Stimulated activated CD4-positive, alpha-beta T cell treated with anti-CD3 and anti-CD28 coated beads, TNF-alpha, amount 100 ng/mL, for 48 hours (primary cell): Measurements from ENCODE around the gene PTPN1.
"Not testable (repeated sequence)": the region's sequence is repeated elsewhere in the genome, so short reads cannot be mapped to it uniquely, and the experiment has no call there.

ENCODE experiments used
- DNase-seq, 3 donors: peaks; one replicate each; pipeline ENCODE4 v3.0.0-alpha.2; 2020; ENCODE audit warnings: low read depth in 3 of 3

Gene PTPN1

DNA sequence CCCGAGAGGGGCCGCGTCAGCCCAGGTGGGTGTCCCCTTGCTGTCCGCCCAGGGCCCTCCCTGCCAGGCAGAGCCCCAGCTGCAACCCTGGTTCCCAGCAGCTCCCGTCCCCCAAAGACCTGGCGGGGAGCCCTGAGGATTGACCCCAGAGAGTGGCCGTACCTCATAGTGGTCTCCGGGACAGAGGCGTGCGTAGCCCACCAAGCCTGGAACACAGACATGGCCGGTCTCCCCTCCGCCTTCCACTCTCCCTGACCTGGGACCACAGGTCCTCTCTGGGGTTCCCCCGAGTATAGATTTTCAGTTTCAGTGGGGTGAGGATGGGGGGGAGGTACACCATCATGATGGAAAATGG is 98.5 kb downstream of the PTPN1 start:
- no peak for DNase-seq

DNA sequence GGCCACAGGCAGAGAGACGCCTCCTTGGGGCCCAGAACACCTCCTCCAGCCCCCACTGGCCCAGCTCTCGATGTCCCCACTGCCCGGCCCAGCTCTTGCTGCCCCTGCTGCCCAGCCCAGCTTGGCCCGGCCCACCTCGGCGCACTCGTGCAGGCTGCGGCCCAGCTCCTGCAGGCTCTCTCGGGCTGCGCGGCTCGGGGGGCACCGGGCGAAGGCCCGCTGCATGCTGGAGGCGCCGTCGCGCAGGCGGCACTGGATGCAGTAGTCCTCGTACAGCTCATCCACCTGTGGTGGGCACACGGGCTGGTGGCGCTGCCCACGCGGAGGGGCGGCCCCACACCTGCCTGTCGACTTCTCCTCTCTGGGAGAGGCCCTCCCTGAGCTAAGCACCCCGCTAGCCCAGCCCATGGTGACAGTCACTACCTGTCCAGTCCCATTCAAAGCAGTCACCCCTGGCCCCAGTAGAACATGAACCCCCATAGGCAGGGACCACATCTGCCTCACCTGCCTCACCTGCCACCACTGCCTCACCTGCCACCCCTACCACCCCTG is 99.3 kb downstream of the PTPN1 start:
- no peak for DNase-seq

DNA sequence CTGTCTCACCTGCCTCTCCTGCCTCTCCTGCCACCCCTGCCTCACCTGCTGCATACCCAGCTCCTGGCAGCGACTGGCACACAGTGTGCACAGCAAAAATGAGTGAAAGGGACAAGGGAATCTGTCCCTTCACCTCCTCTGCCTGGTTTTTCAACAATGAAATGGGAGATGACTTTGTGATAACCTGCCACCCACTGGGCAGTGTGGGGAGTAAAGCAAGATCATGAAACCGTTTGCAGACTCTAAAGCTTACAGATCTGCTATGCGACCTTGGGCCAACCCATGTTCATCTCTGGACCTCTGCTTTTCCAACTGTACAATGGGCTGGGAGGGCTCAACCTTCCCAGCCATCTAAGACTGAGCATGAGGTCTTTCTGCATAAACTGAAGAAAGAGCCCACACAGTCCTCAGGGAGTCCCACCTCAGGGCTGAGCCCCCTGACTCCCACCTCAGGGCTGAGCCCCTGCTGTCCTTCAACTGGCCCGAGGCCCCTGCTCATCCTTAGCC is 100.1 kb downstream of the PTPN1 start:
- DNase-seq = no peak

DNA sequence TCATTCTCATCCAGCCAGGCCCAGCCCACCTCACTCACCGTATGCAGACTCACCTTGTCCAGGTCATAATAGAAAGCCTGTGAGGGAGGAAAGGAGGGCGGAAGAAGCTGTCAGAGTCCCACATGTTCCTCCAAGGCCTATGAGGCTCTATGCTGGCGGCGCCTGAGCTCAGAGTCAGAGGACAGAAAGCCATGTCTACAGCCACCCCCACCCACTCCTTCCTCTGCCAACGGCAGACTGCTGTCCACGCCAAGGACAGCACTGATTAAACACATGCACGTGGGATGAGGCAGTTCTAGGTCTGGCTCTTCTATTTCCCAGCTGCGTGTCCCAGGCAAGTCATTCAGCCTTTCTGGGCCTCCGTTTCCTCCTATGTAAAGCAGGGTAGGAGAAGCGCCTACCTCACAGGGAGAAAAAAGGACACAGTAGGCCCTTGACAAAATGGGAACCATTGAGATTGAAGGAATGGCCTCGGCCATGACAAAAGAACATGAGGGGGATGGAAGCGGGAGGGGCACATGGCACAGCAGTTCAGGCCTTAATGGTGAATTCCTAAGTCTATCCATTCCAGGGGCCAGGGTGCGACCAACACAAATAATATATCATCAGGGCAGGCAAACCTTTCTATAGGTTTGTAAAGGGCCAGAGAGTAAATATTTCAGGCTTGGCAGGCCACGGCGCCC is 101.1 kb downstream of the PTPN1 start:
- no peak for DNase-seq

DNA sequence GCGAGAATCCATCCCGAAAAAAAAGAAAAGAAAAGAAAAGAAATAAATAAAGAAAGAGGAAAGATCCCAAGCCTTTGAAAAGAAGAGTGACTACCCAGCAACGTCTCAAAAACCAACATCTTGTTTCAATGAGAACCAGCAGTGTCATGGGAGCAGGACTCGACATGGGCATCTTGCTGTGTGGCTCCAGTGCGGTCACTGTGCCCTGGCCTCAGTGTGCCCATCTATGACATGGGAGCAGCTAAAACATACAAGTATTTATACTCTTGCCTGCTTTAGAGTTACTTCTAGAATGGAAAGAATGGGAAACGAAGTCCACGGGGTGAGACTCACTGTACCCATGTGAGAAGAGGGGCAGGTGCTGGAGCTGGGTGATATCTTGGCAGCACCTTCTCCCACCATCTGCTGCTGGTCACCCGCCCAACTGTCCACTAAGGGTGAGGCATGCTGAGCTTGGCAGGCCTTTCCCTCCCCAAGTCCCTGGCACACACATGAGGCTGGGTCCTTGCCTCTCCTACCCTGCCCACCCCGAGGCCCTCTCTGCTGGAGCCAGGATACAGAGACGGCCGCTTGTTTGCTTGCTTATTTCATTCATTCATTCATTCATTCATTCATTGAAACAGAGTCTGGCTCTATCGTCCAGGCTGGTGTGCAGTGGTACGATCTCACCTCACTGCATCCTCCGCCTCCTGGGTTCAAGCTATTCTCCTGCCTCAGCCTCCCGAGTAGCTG is 103.4 kb downstream of the PTPN1 start:
- no peak for DNase-seq

DNA sequence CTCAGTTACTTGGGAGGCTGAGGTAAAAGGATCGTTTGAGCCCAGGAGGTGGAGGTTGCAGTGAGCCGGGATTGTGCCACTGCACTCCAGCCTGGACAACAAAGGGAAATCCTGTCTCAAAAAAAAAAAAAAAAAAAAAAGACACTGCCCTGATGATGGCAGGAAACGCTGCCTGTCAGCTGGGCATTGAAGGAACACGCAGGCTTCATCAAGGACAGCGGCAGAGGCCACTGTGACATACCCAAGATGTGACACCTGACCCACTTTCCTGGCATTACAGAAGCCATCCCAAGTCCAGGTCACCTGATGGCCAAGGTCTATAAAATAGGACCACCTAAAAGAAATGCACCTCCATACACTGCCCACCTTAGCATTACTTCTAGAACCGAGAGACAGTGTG is 105.2 kb downstream of the PTPN1 start:
- DNase-seq = no peak

DNA sequence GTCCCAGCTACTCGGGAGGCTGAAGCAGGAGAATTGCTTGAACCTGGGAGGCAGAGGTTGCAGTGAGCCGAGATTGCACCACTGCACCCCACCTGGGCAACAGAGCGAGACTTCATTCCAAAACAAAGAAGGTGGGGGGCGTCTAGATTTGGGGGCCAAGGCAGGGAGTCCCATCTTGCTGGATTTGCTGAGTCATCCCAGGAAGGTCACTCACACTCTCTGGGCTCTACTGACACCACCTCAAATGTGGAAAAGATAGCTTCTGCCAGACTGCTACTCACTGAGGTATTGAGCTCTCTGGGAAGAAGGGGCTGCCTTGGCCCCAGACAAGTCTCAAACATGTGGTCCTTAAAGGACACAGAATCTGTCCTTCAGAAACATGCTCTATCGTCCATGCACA is 106.8 kb downstream of the PTPN1 start:
- no peak for DNase-seq

DNA sequence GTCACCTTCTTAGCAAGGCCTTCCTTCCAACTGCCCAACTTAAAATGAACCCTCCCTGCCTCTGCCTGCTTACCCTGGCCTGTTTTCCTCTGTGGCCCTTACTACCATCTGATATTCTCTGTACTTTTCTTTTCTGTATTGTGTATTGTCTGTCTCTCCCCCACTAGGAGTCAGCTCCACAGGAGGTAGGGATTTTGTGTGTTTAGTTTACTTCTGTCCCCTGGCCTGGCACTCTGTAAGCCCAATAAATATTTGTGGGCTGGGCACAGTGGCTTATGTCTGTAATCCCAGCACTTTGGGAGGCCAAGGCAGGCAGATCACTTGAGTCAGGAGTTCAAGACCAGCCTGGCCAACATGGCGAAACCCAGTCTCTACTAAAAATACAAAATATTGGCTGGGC is 108.4 kb downstream of the PTPN1 start:
- no peak for DNase-seq

DNA sequence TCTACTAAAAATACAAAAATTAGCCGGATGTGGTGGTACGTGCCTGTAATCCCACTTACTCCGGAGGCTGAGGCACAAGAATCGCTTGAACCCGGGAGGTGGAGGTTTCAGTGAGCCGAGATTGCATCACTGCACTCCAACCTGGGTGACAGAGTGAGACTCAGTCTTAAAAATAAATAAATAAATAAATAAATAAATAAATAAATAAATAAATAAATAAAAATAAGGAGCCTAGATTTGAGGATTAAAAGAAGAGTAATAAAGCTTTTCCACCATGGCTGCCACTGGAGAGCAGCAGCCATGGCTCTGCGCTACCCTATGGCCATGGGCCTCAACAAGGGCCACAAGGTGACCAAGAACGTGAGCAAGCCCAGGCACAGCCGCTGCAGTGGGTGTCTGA is 110.3 kb downstream of the PTPN1 start:
- DNase-seq = not testable (repeated sequence)

DNA sequence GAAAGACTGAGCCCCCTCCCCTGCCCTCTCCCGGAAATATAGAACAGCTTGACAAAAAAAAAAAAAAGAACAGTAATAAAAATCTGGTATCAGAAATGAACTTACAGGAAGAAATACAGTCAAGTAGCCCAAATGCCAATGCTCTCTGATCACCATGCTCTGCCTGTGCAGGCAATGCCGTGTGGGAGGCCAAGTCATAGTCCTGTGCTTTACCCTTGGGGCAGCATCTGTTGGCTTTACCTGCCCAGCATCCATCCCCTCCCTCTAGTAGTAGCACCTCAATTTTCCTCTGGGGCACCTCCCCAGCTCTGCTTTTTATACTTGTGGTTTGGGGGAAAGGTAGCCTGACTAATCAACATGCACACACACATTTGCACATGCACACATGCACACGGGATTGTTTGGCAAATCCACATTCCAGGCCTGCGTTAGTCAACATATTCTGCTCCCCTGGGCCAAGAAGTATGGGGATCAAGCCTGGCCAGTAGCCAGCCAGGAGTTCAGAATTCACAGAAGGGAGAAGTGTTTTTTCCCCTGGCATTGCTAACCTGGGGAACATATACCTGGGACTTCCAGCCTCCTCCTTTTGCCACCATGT is 111.0 kb downstream of the PTPN1 start:
- no peak for DNase-seq

DNA sequence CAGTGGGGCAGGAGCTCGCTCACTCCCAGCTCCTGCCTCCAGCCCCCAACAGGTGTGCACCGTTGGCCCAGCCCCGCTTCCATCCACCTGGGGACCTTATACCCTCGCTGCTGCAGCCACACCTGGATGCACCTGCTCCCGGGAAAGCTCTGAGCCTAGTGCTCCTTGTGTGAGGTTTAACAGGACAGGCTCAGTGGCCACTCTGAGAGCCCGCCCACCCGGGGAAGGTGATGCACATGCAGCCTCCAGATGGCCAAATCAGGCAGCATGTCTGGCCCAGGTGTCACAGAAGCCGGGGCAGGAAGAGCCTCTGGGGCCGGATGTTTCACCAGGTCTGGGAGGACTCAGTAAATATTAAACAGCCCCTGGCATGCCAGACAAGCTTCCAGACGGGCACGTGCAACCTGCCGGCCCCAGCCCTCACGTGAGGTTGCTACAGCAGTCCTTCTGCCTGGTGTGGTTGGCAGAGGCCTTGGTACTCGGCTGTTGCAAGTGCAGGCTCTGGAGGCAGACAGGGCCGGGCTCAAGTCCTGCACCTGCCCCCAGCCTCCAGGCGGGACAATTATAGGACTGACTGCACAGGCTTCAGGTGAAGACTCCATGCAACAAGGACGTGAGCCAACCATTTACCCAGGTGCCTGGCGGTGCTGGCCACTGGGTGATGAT is 114.3 kb downstream of the PTPN1 start:
- no peak for DNase-seq

DNA sequence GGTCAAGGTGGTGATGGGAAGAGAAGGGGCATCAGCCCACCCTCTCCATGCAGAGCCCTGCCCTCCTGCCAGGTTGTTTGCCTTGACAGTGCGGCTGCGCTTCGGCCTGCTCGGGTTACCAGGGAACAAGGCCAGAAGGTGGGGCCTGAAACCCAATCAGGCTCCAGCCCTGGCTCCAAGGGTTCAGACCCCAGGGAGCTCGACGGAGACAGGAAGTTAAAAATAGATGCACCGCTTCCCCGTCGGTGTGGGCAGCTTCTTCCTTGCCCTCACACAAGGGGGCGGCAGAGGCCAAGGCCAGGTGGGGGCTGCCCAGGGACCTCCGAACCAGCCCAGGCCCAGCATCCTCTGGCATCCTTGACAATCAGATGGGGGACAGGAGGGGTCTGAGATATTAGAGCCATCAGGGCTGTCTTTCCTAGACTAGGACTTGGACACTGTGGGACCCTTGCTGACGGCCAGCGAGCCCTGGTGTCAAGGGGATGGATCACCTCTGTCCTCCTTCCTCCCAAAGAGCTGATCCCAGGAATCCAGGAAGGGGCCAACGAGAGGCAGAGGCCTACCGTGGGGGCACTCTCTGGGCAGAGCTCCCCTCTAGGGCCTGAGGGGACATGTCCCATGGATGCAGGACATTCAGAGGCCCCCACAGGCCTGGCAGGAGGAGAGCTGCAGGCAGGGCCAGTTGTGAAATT is 115.9 kb downstream of the PTPN1 start:
- DNase-seq = peak; percentile 11 to 26 (median 13)

DNA sequence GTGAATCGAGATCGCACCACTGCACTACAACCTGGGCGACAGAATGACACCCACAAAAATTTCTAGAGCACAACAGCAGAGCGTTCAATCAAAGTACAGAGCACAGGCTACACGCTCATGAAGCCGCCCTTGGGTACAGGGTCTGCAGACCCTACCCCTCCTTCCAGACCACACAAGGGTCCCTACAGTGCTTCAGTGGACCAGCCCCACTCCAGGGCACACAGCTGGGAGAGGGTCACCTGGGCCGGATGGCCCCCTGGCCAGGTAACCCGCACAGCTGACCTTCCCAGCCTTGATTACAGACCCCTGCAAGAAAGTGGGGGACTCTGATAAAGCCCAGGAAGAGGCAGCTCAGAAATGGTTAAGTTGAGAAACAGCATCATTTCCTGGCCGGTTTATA is 117.6 kb downstream of the PTPN1 start:
- DNase-seq = no peak

DNA sequence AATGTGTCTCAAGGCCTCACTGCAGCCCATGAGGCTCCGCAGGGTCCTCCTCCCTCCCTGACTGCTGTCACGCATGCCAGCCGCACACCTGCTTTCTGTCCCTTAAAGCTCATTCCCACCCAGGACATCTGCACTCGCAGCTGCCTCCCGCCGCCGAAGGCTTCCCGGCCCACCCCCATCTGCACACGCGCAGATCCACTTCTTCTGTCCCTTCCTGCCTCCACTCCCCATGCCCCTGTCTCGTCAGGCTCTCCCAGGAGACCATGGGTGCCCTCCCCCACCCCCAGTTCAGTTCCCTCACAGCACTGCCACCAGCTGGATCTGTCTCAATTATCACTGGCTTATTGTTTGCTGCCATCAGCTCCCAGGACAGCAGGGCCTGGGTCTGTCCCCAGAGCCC is 118.1 kb downstream of the PTPN1 start:
- DNase-seq = no peak

DNA sequence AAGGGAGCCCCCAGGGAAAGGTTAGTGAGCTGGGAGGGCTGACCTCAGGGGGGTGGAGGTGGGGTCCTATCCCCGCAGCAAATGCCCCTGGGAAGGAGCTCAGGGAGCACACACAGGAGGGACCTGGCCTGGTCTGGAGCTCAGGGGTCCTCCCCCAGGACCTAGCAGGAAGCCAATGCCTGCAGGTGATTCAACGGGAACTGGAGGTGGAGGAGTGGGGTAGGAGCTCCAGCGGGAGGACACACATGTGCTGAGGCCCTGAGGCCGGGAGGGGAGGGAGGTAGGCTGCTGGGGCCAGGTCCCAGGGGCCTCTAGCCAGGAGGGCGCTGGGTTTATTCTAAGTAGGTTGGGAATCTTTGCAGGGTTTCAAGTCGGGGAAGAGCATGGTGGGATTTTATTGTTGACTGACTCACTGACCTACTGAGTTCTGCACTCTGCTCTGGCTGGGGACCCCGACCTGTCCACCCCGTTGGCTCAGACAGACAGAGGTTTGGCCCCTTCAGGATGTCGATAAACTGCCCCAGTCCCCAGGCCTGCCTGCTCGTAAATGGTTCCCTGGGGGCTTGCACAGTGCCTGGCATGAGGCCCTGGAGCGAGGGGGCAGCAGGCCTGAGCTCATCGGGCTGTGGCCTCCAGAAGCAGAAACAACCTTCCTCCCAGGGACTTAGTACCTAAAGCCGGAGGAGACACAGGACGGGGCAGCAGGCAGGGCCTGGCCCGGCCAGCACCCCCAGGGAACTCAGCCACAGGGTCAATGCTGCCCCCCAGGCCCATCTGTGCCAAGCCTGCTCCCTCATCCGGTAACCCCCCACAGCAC is 118.9 kb downstream of the PTPN1 start:
- DNase-seq = no peak

DNA sequence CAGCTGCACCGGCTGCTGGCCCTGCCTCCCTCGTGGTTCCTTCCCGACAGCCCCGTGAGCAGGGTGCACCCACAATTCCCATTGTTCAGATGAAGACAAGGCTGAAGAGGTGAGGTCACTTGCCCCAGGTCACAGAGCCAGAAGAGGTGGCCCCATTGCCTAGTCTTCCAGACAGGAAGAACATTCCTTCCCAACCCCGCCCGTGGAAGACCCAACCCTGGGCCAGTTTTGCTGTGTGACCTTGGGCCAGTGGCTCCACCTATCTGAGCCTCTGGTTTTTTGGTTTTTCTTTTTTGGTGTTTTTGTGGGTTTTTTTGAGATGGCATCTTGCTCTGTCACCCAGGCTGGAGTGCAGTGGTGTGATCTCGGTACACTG is 119.5 kb downstream of the PTPN1 start:
- DNase-seq = no peak

DNA sequence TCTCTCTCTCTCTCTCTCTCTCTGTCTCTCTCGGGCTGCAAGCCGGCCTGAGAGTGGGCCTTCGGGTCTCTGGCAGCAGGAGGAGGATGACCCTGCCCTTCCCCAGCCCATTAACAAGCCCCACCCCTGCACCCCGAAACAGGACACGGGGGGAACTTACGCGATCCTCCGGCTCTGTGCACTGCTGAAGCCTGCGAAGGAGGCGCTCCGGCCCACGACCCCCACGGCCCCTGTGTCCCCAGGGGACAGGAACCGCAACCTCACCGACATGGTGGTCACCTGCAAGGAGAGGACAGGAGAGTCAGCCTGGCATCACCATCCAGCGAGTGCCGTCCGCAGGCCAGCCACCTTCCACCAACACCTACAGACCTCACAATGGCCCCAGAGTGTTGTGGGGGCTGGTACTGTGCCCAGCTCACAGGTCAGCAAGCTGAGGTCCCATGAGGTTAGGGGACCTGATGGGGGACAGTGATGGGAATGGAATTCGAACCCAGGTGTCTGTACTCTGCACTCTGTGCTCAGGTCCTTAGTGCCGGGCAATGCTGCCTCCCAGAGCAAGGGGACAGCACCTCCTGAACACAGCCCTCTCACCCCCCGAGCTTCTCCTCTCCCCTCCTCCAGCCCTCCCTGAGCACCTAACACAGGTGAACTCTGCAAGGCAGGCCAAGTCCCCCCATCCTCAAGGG is 120.5 kb downstream of the PTPN1 start:
- DNase-seq = no peak

DNA sequence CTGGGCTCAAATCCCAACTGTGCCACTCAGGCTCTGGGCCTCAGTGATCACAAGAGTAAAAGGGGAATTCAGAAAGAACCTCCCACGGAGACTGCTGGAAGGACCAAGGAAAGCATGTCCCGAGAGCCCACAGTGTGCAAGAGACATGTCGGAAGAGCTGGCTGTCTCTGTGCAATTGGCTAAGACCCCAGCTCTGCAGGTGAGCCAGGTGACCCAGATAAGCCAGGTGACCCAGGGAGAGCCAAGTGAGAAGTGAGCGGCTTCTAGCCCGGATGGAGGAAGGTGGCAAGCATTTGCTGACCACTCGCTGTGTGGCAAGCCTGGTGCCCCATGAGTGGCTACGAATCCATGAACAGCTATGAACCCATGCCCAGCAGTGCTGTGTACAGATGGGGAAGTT is 122.1 kb downstream of the PTPN1 start:
- no peak for DNase-seq

DNA sequence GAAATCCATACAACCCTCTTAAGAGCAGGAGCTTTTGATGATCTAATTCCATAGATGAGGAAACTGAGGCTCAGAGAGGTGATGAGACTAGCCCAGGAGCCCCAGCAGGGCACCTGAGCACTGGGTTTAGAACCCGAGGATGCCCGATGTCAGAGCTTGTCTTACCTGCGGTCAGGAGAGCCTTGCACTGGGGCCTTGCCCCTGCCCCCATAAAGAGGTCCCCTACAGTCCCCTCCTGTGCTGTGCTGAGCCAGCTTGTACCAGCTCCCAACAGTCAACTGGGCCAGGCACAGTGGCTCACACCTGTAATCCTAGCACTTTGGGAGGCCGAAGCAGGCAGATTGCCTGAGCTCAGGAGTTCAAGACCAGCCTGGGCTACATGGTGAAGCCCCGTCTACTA is 122.5 kb downstream of the PTPN1 start:
- DNase-seq = no peak

DNA sequence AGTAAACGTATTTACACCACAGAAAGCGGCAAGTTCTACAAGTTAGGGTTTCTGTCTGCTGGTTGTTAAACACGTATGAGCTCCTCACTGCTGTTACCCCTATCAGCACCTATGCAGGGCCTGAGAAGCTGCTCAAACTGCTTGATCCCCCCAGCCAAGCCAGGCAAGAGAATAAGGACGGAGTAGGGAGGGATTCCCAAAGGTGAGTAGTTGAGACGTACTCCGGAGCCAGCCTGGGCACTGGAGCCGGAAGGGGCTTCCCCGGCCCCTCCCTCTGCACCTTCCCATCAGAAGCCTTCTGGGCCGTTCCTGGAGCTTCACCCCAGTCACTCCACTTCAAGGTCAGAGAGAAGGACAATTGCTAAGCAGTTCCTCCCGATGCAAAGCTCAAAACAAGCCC is 123.2 kb downstream of the PTPN1 start:
- no peak for DNase-seq
